Retinal pigment epithelial cell (primary cell): Measurements from ENCODE around the gene SPCS1.
"Not testable (repeated sequence)": the region's sequence is repeated elsewhere in the genome, so short reads cannot be mapped to it uniquely, and the experiment has no call there.

Source experiments
- DNase-seq: peaks from one replicate; pipeline ENCODE4 v3.0.0-alpha.2; 2010; ENCODE audit warnings: low read depth
- H3K4me3 ChIP-seq: 2 replicates; pipeline ENCODE4 v1.5.1; 2011; ENCODE audit warnings: mild to moderate bottlenecking, low read length, control low read depth, moderate library complexity
- CTCF ChIP-seq: conservative IDR thresholded peaks from 2 replicates; pipeline ENCODE4 v1.5.1; 2011; ENCODE audit warnings: low read depth, low read length, control low read depth, inconsistent platforms

The SPCS1 gene

GRCh38 chr3:52705688-52706686, at the start of gene SPCS1, which contains the start of gene GLT8D1:
Gene SPCS1, plus strand, starts transcription at chr3:52706106. Its CDS starts 141 bp downstream, at chr3:52706247.
Gene GLT8D1, minus strand, starts transcription at chr3:52705791. Its CDS starts 5,331 bp downstream, at chr3:52700460.
- H3K4me3 ChIP-seq = peak within 1 kb of the TSS; percentile 97
- TF ChIP-seq CTCF = no peak
- DNase-seq = peak; percentile 47

- DNase-seq = no peak
- no peak for TF ChIP-seq CTCF
- no peak overlapping the region for H3K4me3 ChIP-seq
These were observed 45.9 kb upstream of the SPCS1 start for GRCh38 chr3:52660046-52660445.

GRCh38 chr3:52663098-52663497, 42.8 kb upstream of the SPCS1 start:
- TF ChIP-seq CTCF = no peak
- no peak for DNase-seq

GRCh38 chr3:52670621-52671521, 35.0 kb upstream of the SPCS1 start:
- peak; percentile 99 for DNase-seq
- H3K4me3 ChIP-seq = no peak overlapping the region
- TF ChIP-seq CTCF = no peak

More at GRCh38 chr3:52663098-52663497, 42.8 kb upstream of the SPCS1 start:
- no peak overlapping the region for H3K4me3 ChIP-seq

GRCh38 chr3:52671676-52672075, 34.2 kb upstream of the SPCS1 start:
- H3K4me3 ChIP-seq = no peak overlapping the region
- no peak for TF ChIP-seq CTCF
- no peak for DNase-seq

GRCh38 chr3:52676201-52676600, 29.7 kb upstream of the SPCS1 start:
- not testable (repeated sequence) for H3K4me3 ChIP-seq, DNase-seq
